Activated CD4-positive, alpha-beta T cell treated with anti-CD3 and anti-CD28 coated beads, Interleukin-2, amount 10 ng/mL, durations not matched to agents 7 days and 5 days (primary cell): ENCODE data around the gene PTPN3. TPM values are rescaled to one million over a fixed set of nuclear protein-coding genes. Genes with fewer than 3 reads are reported as not detected.

ENCODE experiments used
- microRNA-seq: library from miRNA; unstranded; fragments of <30 nt; microRNA quantifications from one replicate; pipeline ENCODE4 v1.2.0, GENCODE V29; 2021; ENCODE audit warnings: borderline microRNAs expressed, borderline replicate concordance
- total RNA-seq, 2 experiments: library from RNA; stranded (reverse); gene quantifications; one replicate each; pipeline ENCODE4 v1.2.3, GENCODE V29; 2021

Gene PTPN3
- total RNA-seq, 2 experiments from 2014 or later = not detected

Small RNA genes within 50 kb of the gene (microRNA-seq; reads per million reads assigned to microRNA genes)
- not detected for gene MIR3927

Other genes with a start within 250 kb of the PTPN3 start
- not detected for gene EPB41L4B, start 177.2 kb downstream of the PTPN3 start, total RNA-seq